Right cardiac atrium (tissue), 5 donors: ENCODE results near the gene GRIP1. TPM values are rescaled to one million over a fixed set of nuclear protein-coding genes. Genes with fewer than 3 reads are reported as not detected.

Experiments
- ATAC-seq, 2 donors: fragments of 200-7000 bp; cut with Tn5 transposase; one replicate each; pipeline versions ENCODE4 v1.8.0 to v1.9.1; 2020; ENCODE audit warnings: moderate library complexity in 2 of 2, mild to moderate bottlenecking in 1 of 2
- DNase-seq, 3 donors: peaks; one replicate each; pipeline ENCODE4 v3.0.0-alpha.2; 2020
- H3K27ac ChIP-seq: one replicate; pipeline ENCODE4 v1.5.1; 2013; ENCODE audit warnings: mild to moderate bottlenecking, low read length, control low read depth, moderate library complexity
- H3K27me3 ChIP-seq: one replicate; pipeline ENCODE4 v1.6.1; 2013; ENCODE audit not compliant: control insufficient read depth, insufficient read depth
- H3K4me1 ChIP-seq: one replicate; pipeline ENCODE4 v1.6.1; 2013; ENCODE audit warnings: low read length; ENCODE audit not compliant: control insufficient read depth, insufficient read depth
- H3K4me3 ChIP-seq: one replicate; pipeline ENCODE4 v1.5.1; 2013; ENCODE audit warnings: low read length, control low read depth
- H3K9me3 ChIP-seq: one replicate; pipeline ENCODE4 v1.6.1; 2013; ENCODE audit warnings: low read length; ENCODE audit not compliant: control insufficient read depth
- WGBS: extraction: QIAGEN DNeasy Blood & Tissue Kit; methylation state at CpG from one replicate; pipeline ENCODE4 v1.1.7; 2013; 5-methylcytosine and 5-hydroxymethylcytosine counted together
- intact Hi-C, 4 donors: fragments of 100-400 bp; cut with DNase I; formaldehyde crosslinking; loops; one replicate each; pipeline versions ENCODE4 v1.11.0 to v1.14.0; 2022 to 2023
- polyA plus RNA-seq: library from polyadenylated mRNA; stranded (reverse); fragments of 200-250 nt; gene quantifications from one replicate; pipeline ENCODE4 v1.2.3, GENCODE V29; 2013
- total RNA-seq, 4 donors: library from RNA; stranded (reverse); fragmentation: NEBNext Ultra II Directional; extraction: Animal tissue kit (Norgen Biotek cat#: 25700); gene quantifications; one replicate each; pipeline ENCODE4 v1.2.1, GENCODE V29; 2021
- donor health status: healthy with polysubstance abuse.
- donor health status: DM: no; HTN: yes; CAD: no.
- donor health status: DM: no; HTN: no; CAD: no.
- donor health status: DM: no; HTN: yes; CAD: no; lungs with severe emphysema.
- donor health status: DM: yes; HTN: yes; CAD: no.

Gene GRIP1
- total and polyA plus RNA-seq, 5 donors: 2.3 to 25.7 (median 14.9) TPM

DNA sequence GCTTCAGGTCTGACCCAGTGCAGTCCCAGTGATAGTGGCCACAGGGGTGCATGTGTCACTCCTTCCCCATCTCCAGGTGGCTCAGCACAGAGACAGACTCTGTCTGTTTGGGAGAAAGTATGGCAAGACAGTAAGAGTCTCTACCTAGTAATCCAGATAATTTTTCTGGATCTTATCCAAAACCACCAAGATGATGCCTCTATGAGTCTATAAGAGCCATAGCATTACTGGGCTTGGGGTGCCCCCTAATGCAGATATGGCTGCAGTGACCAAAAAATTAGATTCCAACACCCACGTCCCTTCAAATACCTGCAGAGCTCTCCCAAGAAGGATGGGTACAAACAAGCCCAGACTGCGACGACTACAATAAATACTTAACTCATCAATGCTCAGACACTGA lies 123.8 kb downstream of the GRIP1 start:
- DNase-seq: no peak
- H3K4me1 ChIP-seq: no peaks in the 10 kb centered on the region
- 86% methylated on average over 3 of the region's 3 CpGs for WGBS
- intact Hi-C loops: no loop called here
- no peak for ATAC-seq
- no peak overlapping the region for H3K27ac ChIP-seq
- H3K27me3 ChIP-seq: no peaks in the 10 kb centered on the region
- no peak overlapping the region for H3K4me3 ChIP-seq
- H3K9me3 ChIP-seq: no peaks in the 10 kb centered on the region

DNA sequence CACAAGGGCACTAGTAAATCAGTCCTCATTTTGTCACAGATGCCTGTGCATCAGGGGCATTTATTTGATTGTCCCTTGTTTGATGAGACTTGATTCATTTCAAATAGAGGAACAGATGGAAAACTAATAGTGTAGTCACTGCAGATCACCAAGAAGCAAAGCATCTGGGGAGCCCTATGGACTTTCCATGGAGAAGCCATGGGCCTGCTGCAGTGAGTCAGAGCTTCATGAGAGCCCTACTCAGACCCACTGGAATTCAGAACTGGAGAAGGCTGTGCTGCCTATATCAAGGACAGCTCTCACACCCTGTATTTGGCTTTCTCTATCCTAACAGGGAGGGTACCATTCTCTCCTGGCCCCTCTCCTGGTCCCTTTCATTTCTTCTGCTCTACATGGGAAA lies 126.2 kb downstream of the GRIP1 start:
- Histone ChIP-seq H3K27me3 (no peaks in the 10 kb centered on the region), H3K27ac (no peak overlapping the region), H3K4me1 (no peaks in the 10 kb centered on the region), H3K9me3 (no peaks in the 10 kb centered on the region), H3K4me3 (no peak overlapping the region)
- ATAC-seq (no peak), DNase-seq (no peak)
- intact Hi-C loops: no loop called here

DNA sequence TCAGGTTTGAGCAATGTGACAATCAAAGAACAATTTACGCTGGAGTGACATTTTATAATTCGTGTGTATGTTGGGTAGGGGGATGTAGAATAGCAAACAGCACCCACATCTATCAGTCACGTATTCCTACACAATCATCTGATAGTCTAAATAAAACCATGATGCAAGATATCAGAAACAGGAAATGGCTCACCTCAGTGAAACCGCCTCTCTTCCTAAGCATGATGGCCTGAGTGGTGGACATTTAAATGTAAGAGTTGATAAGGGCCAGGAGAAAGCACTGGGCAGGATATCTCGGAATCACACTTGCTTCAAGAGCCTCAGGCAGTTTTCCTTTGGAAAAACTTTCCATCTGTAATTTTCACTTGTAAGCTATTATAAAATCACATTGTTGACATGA lies 128.2 kb downstream of the GRIP1 start:
- no peaks in the 10 kb centered on the region for H3K27me3 ChIP-seq
- intact Hi-C loops: no loop called here
- ATAC-seq (no peak), DNase-seq (no peak)
- H3K27ac ChIP-seq: no peak overlapping the region
- H3K4me1 ChIP-seq: no peaks in the 10 kb centered on the region
- 72% methylated on average over 5 of the region's 5 CpGs for whole genome bisulfite sequencing
- H3K4me3 ChIP-seq: no peak overlapping the region
- no peaks in the 10 kb centered on the region for H3K9me3 ChIP-seq

DNA sequence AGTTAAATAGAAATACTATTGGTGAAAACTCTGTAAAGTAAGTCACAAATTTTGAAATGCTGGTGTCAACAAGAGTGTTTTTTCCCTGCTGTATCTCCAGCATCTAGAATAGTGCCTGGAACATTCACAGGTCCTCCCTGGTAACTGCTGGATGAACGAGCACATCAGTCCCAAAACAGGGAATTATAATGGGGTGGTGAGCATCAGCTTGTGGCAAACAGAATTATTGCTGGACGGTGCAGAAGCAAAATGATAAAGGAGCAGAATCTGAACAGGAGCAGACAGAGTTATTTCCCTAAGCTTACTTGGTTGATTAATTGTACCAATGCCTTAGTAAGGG lies 129.9 kb downstream of the GRIP1 start:
- 53% methylated on average over 2 of the region's 2 CpGs for WGBS
- H3K4me1 ChIP-seq: no peaks in the 10 kb centered on the region
- intact Hi-C loops: no loop called here
- H3K9me3 ChIP-seq: no peaks in the 10 kb centered on the region
- no peak overlapping the region for H3K27ac ChIP-seq
- no peak for ATAC-seq
- DNase-seq: no peak
- H3K4me3 ChIP-seq: no peak overlapping the region
- no peaks in the 10 kb centered on the region for H3K27me3 ChIP-seq

DNA sequence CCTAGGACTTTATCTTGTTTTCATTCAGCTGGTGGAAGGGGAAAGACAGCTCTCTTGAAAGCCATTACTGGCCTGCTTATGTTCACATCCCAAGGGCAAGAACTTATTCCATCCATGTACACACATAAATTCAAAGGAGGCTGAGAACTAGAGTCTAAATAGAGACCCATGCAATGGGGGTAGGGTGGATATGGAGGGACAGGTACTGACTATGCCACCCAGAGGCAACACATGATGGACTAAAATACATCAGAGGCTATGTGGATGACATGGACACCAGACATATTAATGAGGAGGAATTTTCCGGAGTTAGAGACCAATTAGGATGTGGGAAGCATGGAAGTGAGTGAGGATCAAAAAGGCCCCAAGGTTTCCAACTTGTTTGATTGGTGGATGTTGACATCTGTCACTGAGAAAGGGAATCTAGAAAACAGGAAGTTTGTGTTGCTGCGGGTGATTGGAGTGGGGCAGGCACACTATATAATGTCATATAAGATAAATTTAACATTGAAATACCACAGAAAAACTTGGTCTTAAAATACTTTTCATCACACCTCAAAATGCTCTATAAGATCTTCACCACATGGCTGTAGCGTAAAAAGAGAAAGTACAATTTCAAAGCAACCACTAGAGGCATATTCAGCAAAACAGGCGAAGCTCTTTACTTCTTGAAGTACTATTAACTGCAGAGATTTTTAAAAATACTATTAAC lies 130.4 kb downstream of the GRIP1 start:
- no peak overlapping the region for H3K4me3 ChIP-seq
- DNase-seq (no peak), ATAC-seq (no peak)
- H3K9me3 ChIP-seq: no peaks in the 10 kb centered on the region
- no peak overlapping the region for H3K27ac ChIP-seq
- H3K27me3 ChIP-seq: no peaks in the 10 kb centered on the region
- 62% methylated on average over 4 of the region's 4 CpGs for WGBS
- intact Hi-C loops: no loop called here
- no peaks in the 10 kb centered on the region for H3K4me1 ChIP-seq

DNA sequence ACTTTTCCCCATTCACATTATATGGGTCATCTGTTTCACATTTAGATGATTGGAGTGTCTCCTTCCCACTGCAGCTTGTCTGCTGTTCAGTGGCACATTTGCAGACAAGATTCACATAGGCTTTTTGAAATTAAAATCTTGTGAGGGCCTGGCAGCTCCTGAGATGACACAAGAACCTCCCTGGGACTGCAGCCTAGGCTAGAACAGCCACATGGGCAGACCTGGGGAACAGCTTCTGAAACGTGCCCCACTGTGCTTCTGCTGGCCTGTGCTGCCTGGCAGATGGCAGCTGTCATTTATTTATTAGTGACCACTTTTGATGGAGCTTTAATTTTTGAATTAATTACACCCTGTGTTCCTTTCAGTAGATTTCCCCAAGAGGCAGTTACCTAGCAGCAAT lies 137.4 kb downstream of the GRIP1 start:
- Histone ChIP-seq H3K27ac (no peak overlapping the region), H3K4me1 (no peaks in the 10 kb centered on the region), H3K9me3 (no peaks in the 10 kb centered on the region), H3K4me3 (no peak overlapping the region), H3K27me3 (no peaks in the 10 kb centered on the region)
- WGBS: 69% methylated on average over 1 of the region's 1 CpG
- no peak for ATAC-seq
- no peak for DNase-seq
- intact Hi-C loops: no loop called here

DNA sequence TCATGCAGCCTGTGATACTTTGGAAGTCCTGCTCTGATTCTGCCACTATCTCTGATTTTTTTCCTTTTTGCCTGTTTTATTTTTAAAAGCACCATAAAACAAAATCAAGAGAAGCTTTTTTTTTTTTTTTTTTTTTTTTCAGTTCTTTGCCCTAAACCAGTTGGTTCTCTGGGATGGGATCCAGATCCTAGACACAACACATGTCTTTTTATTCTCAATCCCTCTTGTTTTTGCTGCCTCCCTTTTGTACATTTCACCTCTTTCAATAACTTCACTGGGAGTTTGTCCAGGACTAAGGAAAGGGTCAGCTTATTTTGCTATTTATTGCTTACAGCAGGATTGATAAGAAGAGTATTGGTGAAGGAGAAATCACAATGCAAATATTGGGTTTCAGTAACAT lies 139.4 kb downstream of the GRIP1 start:
- Histone ChIP-seq H3K27me3 (no peaks in the 10 kb centered on the region), H3K4me3 (no peak overlapping the region), H3K27ac (no peak overlapping the region), H3K9me3 (no peaks in the 10 kb centered on the region), H3K4me1 (no peaks in the 10 kb centered on the region)
- DNase-seq (no peak), ATAC-seq (no peak)
- intact Hi-C loops: no loop called here

DNA sequence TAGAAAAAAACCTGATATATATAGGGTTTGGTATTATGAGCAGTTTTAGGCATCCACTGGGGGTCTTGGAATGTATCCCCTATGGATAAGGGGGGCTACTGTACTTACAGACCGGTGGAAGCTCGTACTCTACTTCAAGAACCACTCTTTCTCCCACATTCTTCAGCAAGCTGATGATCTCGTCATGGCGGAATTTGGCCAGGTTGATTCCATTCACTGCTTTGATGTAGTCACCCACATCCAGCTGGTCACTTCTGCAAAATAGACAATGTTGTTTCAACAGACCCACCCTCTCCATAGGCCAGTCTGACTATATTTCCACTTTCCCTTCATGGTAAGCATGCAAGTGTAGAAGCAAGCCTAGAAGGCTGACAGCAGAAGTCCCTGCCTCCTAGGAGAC lies 139.9 kb downstream of the GRIP1 start:
- Histone ChIP-seq H3K4me3 (no peak overlapping the region), H3K27ac (no peak overlapping the region), H3K27me3 (no peaks in the 10 kb centered on the region), H3K4me1 (no peaks in the 10 kb centered on the region), H3K9me3 (no peaks in the 10 kb centered on the region)
- WGBS: 88% methylated on average over 4 of the region's 4 CpGs
- ATAC-seq (no peak), DNase-seq (no peak)
- intact Hi-C loops: no loop called here

DNA sequence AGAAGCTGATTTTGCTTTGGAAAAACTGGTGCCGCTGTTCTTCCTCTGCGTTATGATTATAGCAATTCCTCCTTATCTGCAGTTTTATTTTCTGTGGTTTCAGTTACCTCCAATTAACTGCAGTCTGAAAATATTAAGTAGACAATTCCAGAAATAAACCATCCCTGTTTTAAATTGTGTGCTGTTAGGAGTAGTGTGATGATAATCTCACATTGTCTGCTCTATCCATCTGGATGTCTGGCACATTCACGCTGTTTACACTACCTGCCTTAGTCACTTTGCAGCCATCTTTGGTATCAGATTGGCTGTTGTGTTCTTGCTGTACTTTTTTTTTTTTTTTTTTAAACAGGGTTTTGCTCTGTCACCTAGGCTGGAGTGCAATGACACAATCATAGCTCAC lies 141.0 kb downstream of the GRIP1 start:
- Histone ChIP-seq H3K4me3 (no peak overlapping the region), H3K27ac (no peak overlapping the region), H3K9me3 (no peaks in the 10 kb centered on the region), H3K27me3 (no peaks in the 10 kb centered on the region), H3K4me1 (no peaks in the 10 kb centered on the region)
- no peak for ATAC-seq
- no peak for DNase-seq
- WGBS: 88% methylated on average over 3 of the region's 3 CpGs
- intact Hi-C loops: no loop called here

DNA sequence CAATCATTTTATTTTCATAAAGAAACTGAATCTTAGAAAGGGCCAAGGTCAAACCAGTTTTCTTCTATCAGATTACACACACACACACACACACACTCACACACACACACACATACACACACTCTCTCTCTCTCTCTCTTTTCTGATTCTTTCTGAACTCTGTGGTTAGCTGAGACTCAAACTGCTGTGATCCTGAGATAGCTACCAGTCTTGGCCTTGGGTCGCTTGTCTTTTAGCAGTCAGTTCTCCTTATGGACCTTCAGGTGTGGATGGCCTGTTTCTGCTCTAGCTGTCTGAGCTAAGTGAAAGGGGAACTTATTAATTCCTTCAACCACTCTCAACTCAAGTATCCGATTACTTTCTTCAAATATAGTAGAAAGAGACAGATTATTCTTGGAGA lies 145.1 kb downstream of the GRIP1 start:
- DNase-seq: no peak
- intact Hi-C loops: no loop called here
- no peak overlapping the region for H3K4me3 ChIP-seq

DNA sequence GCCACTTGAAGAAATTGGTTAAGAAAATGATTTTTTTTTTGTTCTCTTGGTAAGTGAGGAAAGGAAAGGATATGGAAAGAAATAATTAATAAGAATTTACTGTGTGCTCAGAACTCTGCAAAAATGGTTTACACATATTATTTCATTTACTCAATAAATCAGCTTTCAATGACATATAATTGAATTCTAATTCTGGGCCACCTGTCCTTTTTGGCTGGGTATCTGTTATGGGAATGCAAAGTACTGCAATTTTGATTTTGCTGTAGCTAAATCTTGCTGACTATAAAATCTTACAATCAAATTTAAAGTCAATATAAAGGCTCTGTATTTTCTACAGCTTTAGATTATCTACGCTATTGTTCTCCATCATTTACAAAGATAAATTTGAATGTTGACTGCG lies 147.1 kb downstream of the GRIP1 start:
- Histone ChIP-seq H3K4me3 (no peak overlapping the region), H3K9me3 (no peaks in the 10 kb centered on the region), H3K27ac (no peak overlapping the region), H3K4me1 (no peaks in the 10 kb centered on the region), H3K27me3 (no peaks in the 10 kb centered on the region)
- no peak for DNase-seq
- ATAC-seq: no peak
- 85% methylated on average over 2 of the region's 2 CpGs for WGBS
- intact Hi-C loops: no loop called here

More for the DNA sequence above, 145.1 kb downstream of the GRIP1 start:
- no peak for ATAC-seq
- WGBS: 87% methylated on average over 2 of the region's 2 CpGs
- no peaks in the 10 kb centered on the region for H3K9me3 ChIP-seq
- no peaks in the 10 kb centered on the region for H3K27me3 ChIP-seq
- H3K27ac ChIP-seq: no peak overlapping the region
- no peaks in the 10 kb centered on the region for H3K4me1 ChIP-seq

DNA sequence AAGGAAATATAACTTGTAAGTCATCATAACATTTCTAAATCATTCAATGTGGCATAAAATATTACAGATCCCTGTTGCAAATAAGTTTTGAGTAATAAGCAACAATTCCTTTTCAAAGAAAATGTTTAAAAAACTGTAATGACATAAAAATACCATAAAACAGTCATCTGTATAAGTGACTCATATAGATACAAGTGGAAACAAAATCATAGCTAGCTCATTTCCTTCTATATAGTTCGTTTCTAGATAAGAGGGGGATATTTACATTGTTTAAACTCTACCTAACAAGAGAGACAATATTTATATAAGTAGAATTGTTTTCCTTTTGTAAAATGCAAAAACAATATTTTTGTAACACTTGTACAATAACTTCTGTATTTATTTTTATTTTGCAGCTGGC lies 148.9 kb downstream of the GRIP1 start:
- DNase-seq (no peak), ATAC-seq (no peak)
- 55% methylated on average over 1 of the region's 1 CpG for WGBS
- H3K27ac ChIP-seq: no peak overlapping the region
- H3K4me3 ChIP-seq: no peak overlapping the region
- intact Hi-C loops: no loop called here
- H3K27me3 ChIP-seq: no peaks in the 10 kb centered on the region
- no peaks in the 10 kb centered on the region for H3K9me3 ChIP-seq
- H3K4me1 ChIP-seq: no peaks in the 10 kb centered on the region
